Measurements from ENCODE around the gene GID8.

Gene GID8

DNA sequence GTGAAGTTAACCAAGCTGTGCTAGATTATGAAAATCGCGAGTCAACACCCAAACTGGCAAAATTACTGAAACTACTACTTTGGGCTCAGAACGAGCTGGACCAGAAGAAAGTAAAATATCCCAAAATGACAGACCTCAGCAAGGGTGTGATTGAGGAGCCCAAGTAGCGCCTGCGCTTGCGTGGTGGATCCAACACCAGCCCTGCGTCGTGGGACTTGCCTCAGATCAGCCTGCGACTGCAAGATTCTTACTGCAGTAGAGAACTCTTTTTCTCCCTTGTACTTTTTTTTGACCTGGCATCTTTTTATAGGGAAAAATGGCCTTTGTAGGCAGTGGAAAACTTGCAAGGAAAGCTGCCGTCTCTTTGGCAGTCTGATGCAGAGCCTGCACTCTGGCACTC lies 6.8 kb downstream of the GID8 start:
- no peak for DNase-seq

DNA sequence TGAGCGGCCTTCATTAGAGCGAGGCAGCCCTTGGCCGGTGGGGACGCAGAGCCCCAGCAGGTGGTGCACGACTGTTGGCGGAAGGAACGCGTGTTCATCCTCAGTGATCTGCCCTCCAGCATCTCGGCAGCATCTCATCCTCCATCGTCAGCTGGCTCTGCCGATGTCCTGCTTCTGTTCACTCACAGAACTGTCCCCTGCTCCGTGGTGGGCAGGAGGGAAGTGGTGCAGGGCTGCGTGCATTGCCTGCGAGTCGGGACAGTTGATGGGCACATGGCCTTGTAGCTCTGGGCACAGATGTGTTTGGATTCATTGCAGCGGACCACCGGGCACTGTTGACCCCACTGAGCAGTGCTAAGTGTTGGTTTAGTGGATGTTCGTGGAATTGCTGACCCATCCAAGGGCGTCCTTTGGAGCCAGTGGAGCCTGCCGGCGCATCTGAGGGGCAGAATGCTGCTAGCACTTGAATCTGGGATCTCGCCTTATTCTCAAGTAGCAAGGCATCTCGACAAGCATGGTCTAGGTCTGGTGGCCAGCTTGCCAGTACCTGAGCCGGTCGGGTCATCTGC lies 7.9 kb downstream of the GID8 start:
- no peak for DNase-seq

DNA sequence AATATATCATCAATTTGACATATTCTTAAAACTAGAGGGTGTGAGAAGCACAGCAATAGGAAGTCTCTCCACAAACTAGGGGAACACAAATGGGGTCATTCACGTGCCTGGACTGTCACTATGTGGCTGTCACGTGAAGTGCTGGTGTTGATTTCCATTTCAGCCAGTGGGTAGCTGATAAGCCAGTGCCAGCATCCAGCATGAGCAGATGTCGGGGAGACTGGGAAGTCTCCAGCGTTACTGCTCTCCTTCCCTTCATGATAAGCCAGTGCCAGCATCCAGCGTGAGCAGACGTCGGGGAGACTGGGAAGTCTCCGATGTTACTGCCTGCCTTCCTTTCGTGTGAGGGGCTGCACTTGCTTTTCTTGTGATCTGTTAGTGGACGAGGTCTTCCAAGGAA lies 9.0 kb downstream of the GID8 start:
- no peak for DNase-seq

DNA sequence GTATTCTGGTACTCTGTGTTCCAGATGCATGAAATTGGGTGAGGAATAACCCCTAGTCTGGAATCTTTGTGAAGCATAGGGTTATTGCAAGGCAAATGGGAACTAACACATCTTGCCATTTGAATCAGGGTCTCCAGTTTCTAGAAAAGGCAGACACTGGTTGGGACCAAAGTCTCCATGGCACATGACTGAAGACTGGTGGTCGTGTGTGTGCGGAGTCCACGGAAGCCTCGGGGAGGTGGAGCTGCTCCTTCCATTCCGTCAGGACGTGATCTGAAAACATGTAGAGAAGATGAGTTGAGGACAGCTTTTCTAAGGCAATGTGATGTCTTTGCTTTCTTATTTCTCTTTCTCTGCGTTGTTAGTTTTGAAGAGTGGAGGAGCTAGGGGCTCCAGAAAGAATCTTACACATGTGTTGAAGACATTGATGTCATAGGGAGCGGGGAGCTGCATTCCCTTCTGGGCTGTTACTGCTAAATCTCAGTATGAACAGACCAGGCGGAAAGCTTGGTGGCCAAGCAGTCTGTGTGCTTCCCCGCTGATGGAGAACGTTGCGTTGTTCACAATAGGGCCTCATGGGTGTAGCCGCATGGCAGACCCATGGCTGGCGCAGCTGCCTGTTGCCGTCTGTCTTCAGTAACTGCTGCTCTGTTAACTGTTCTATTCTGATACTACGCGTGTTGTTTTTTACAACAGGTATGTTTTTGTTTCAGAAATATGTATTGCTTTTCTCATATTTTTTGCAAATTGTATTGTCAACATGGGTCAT lies 9.8 kb downstream of the GID8 start:
- DNase-seq = no peak

DNA sequence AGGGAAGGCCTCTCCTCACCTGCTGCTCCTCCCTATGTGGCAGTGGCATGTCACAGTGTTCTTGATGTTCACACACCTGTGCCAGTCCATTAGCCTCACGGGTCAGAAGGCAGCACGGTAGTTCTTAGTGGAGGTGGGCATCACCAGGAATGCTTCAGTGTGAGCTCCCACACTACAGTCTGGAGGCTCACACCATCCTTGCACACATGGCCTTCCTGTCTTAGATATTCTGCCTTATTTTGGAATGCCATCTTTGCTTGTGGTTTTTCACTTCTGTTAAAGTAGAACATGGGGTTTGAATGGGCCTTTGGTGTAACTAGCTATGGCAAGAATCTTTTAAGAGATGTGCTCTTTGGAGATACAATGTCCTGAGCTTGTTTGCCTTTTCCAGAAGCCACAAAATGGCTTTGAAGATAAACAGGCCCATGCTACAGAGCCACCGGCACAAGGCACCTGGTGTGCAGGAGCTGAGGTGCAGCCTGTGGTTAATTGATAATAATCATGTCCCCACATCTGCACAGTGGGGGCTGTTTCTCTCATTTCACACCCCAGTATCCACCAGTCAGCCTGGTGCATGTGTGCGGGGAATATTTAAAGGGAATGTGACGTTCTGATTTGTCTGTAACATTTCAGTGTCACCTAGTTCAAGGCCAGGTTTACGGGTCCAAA lies 11.3 kb downstream of the GID8 start:
- no peak for DNase-seq

DNA sequence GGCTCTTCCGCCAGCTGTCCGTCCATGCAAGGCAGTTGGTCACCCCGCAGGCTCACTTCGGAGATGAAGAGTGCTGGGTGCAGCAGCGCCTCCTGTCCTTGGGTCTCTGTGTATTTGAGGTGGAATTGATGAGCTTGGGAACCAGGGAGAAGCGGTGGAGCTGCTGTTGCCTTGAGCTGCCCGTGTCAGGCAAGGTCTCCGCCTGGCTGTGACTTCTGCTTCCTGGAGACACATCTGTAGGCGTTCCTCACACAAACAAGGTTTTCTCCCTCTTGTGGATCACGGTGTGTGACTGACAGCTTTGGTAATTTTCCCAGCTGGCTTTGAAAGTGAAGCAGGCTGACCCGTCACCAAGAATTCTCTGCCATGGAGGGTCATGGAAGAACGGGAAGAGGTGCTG lies 12.0 kb downstream of the GID8 start:
- no peak for DNase-seq

DNA sequence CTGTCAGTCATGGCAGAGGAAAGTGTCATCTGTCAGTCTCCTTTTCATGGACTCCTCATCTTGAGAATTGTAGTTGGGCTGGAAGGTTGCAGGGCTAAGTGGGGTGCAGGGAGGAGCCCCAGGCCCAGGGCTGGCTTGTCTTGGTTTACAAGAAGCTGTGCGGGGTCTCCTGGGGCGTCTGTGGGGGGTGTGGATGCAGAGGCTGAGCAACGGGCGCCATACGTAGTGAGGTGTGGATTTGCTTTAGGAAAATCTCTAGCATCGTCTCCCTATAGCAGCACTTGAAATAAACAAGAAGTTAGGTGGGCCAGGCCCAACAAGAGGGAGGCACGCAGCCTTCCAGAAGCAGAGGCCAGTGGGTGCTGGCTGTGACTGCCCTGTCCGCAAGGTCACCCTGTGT lies 12.8 kb downstream of the GID8 start:
- no peak for DNase-seq

DNA sequence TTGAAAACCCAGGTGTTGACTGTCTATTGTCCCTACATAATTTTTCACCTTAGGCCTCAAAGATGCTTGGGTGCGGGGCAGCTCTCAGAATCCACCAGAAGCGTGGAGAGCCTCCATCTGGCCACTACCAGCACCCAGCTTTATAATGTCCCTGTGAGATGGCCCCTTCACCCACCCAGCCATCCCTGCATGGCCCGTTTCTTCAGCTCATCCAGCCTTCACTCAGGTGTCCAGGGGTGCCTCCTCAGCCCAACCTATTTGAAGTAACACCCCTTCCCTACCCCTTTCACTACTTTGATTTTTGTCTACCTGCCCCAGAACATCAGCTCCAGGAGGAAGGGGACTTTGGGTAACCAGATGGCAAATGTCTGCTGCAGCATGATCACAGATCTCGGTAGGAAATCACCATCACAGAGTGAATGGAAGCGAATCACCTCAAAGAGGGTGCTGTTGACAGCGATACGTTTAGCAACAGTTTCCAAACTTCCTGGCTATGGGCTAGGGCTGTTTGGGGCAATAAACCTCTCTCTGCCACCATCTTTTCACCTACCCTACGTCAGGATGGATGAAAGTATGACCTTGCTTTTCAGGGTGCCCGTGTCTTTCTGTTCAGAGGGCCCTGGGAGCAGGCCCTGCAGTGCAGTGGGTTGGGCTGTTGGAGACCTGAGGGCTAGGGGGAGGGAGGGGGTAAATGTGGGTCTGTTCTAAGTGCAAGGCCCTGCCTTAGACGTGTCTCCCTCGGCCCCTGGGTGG lies 13.4 kb downstream of the GID8 start:
- no peak for DNase-seq

DNA sequence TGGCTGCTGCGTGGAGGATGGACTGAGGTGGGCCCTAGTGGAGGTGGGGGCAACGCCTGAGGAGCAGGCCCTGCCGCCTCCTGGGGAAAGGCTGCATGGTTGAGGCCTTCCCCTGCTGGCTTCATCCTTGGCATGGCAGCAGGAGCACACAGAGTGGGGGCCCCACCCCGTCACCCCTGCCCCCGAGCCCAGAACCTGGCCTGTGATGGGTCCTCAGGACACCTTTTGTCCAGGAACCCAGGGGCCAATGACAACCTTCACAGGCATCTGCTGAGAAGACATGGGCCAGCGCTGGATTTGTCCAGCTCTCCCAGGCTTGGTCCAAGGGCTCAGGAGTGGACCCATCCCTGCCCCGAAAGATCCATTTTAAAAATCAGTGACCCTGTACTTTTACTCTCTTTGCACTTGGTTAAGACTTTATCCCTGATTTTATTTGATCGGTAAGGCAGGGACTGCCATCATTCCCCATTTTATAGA lies 14.0 kb downstream of the GID8 start:
- no peak for DNase-seq

DNA sequence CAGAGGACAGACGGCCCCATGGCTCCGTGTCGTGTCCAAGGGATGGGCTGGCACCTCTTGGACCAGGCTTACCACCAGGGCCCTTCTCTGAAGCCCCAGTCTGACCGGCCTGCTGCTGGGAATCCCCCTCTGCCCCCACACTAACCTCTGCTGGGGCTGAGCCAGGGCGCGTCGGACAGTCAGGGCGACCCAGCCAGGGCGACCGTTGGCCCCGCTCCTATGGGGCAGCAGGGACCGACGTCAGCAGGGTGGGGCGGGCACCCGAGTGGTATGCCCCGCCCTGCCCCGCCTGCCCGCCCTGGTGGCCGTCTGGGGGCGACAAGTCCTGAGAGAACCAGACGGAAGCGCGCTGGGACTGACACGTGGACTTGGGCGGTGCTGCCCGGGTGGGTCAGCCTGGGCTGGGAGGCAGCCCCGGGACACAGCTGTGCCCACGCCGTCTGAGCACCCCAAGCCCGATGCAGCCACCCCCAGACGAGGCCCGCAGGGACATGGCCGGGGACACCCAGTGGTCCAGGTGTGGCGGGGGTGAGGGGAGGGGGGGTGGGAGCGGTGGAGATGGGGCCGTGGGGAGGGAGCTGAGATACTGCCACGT lies 14.5 kb downstream of the GID8 start, which contains the start of gene SLC17A9:
Gene SLC17A9, plus strand, starts transcription at position 337 of the 595 bp plus-strand sequence. Its CDS starts 122 bp downstream, at position 459.
- no peak for DNase-seq

DNA sequence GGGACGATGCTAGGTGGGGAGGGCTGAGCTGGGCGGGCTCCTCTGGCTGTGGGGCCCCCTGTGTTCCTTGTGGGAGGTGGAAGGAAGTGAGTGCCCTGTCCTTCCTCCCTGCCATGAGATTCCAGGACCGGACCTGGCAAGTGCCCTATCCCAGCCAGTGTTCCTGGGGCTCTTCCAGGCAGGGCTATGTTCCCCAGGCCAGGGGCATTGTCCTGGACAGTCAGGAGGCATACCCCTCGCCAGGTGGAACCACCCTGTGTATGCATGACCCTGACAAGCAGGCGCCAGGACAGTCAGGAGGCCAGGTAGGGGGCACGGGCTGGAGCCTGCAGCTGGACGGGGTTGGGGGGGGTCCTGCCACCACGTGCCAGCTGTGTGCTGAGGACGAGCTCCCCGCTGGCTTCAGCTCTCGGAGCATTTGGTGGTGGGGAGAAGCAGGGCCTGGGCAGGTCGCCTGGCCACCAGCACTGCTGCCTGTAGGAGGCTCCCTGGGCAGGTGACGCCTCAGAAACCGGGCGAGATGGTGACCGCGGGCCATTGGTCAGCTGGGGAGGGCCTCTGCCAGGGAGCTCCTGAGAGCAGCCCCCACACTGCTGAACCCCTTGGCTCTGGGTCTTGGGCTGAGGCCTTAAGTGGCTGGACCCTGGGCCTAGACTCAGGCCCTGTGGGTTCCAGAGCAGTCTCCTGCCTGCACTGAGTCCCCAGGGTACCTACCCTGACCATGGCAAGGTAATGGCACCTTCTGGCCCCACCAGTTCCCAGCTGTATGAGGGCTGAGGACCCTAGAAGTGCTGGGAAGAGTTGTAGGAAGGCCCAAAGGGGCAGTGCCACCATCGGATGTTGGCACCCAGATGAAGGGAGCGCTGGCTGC lies 15.3 kb downstream of the GID8 start:
- DNase-seq = no peak

DNA sequence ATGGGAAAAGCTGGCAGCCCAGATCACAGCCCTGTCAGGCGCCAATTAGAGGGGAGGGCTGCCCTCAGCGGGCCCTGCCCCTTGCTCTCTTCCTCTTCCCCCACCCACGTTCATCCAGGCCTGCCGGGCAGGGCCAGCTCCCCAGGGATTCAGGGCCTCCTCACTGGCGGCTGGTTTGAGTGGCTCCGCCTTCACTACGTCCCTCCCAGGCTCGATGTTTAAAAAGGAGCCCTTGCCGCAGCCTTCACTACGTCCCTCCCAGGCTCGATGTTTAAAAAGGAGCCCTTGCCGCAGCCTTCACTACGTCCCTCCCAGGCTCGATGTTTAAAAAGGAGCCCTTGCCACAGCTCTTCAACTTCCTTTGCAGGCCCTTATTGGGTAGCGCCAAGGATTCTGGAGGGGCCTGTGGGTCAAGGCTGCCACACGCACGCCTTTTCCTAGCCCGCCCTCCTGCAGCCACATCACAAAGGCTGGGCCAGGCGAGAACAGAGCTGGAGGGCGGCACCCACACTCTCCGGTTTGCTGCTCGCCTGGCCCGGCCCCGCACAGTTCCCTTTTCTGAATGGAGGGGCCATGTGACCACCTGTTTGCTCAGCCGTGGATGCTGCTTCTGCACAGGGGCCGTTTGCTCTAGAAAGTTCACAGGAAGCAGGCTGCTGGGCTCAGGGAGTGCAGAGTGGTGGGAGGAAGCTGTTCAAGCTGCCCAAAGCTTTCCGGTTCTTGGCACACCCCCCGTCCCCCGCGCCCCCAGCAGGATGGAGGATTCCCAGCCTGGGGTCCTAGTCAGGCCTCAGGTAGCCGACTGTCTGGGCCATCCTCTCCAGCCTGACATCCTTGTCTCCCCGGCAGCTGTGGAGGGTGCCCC lies 16.1 kb downstream of the GID8 start:
- DNase-seq = peak; percentile 79

DNA sequence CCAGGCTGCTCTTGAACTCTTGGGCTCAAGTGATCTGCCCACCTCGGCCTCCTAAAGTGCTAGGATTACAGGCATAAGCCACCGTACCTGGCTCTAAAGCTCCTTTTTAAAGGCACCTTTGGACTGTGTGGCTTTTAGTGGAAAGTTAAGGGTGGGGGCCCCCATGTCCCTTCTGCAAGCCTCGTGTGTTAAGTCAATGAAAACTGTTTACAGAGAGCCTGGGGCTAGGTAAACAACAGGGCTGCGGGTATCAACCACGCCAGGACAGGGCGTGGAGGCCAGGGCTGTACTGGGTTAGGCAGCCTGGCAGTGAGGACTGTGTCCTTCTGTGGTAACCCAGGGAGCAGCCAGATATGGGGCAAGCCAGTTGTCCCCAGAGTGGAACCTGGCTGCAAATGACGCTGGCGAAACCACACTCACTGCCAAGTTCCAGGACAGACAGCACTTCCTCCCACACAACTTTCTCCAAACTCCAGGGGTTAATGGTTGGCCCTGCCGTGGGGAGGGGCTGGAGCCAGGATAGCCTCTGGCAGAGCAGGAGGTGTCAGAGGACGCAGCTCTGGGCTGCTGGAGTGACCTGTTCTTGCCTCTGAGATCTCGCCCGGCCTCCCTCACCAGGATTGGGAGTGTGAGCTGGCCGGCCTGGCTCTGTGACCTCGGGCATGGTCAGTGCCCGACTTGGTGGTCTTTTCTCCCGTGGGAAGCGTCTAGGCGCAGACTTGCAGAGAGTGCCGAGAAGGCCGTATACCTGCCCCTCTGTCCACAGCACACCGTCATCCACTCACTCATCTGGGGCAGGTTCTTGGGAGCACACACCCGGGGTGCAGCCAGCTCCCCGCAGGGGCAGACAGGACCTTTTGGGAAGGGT lies 17.8 kb downstream of the GID8 start:
- DNase-seq = no peak

DNA sequence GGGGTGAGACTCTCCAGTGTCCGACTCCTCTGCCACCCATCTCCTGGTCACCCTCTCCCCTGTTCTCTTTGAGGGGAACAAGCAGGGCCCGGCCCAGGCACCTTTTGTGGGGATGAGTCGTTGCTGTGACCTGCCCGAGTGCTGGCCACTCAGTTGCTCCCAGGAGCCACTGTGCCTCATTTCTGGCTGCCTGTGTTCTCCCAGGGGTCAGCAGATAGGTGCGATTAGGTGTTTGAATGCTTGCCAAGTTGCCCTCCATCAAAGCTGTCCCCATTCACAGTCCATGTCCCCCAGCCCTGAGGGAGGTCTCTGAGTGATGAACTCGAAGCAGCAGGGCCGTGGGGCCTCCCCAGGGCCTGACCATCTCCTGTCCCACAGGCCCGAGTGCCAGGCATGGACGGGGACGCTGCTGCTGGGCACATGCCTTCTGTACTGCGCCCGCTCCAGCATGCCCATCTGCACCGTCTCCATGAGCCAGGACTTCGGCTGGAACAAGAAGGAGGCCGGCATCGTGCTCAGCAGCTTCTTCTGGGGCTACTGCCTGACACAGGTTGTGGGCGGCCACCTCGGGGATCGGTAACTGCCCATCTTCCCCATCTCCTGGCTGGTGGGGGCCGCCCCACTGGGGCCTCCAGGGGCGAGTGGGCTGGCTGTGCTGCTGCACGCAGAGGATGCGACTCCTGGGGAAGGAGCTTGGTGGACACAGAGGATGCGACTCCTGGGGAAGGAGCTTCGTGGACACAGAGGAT lies 18.6 kb downstream of the GID8 start:
- no peak for DNase-seq

DNA sequence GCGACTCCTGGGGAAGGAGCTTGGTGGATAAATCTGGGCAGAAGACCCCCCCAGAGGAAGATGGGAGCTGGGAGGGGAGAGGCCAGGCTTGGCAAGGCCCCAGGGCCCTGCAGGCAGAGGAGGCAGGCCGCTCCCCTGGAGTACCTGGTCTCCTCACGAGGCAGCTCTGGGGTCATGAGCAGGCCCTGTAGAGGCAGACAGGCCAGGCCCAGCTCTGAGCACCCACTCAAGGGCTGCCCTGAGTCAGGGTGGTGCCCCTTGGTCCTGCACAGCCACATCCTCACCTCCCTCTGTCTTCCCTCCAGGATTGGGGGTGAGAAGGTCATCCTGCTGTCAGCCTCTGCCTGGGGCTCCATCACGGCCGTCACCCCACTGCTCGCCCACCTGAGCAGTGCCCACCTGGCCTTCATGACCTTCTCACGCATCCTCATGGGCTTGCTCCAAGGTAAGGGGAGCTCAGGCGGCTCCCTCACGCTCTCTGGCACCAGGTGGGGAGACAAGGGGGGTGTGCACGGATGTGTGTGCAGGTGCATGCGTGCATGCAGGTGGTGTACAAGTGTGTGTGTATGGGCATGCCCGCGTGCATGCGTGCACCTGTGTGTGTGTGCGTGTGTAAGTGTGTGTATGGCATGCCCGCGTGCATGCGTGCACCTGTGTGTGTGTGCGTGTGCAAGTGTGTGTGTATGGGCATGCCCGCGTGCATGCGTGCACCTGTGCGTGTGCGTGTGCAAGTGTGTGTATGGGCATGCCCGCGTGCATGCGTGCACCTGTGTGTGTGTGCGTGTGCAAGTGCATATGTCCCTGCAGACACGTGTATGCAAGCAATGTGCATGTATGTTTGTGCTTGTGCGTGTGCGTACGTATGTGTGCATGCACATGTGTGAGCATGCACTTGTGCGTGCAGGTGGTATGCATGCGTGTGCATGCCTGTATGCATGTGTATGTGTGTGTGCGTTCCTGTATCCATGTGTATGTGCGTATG lies 19.5 kb downstream of the GID8 start:
- DNase-seq = no peak

DNA sequence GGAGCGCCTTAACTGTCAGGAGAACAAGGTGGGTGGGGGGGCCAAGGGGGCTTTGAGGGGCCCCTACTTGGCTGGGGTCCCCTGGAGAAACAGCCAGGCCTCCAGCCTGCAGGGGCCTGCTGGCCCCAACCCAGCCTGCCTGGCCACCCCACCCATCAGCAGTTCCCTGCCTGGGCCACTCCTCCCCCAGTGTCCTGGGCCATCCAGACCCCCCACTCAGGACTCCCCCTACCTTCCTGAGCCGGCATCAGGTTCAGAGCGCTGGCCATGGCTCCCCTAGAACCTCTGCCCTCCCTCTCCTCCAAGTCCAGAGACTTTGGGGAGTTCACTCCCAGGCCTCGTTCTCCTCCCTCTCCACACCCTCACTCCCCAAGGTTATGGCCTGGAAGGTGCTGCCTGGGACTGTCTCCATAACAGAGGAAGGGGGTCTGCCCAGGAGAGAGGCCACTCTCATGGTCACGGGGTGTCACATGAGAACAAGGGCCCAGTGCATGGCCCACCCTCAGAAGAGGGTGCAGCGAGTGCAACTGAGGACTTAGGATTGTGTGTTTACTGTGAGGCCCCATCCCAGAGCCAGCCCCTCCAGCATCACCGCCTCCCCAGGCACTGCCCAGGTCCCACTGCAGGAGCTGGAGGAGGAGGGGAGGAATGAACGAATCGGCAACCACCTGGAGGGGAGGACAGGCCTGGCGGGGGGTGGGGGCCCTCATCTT lies 20.6 kb downstream of the GID8 start:
- DNase-seq = no peak
